A673 (cell line): ENCODE measurements around the gene TMEM213.

ENCODE experiments used
- CTCF ChIP-seq: fragments of 300-800, 200-600 bp; sonication (generic); conservative IDR thresholded peaks from 2 replicates; pipeline ENCODE4 v1.5.1; 2017; ENCODE audit warnings: low read depth, mild to moderate bottlenecking, antibody characterized with exemption, low read length, moderate library complexity, mixed read lengths
- EZH2 ChIP-seq: fragments of 200-600 bp; sonication (generic); IDR thresholded peaks from 2 replicates; pipeline ENCODE4 v1.6.1; 2017; ENCODE audit warnings: borderline replicate concordance, low read depth, mild to moderate bottlenecking, mixed read lengths, antibody characterized with exemption, low read length; ENCODE audit not compliant: poor library complexity, severe bottlenecking

GRCh38 chr7:138804618-138805017 is 6.8 kb downstream of the TMEM213 start:
- TF ChIP-seq CTCF = no peak
- TF ChIP-seq EZH2 = no peak
